Measurements from ENCODE around the gene CTSW. TPM values are rescaled to one million over a fixed set of nuclear protein-coding genes. Genes with fewer than 3 reads are reported as not detected.

The CTSW gene
- total RNA-seq, 2 experiments from 2014 or later = 1.7 TPM

GRCh38 chr11:65896034-65896999, 16.7 kb downstream of the CTSW start:
- POLR2A ChIA-PET = interaction anchor here (0.7 to 0.9 kb wide), 2 partner anchors 9 to 900 kb away, joined by 3 to 4 read pairs; no protein-coding TSS in a partner anchor
- no peak for ATAC-seq
- no peaks in the 10 kb centered on the region for H3K9me3 Mint-ChIP-seq (ENCODE audit: low read depth)

GRCh38 chr11:65897020-65897471, 17.4 kb downstream of the CTSW start:
- Mint-ChIP-seq H3K4me1 (peaks cover 60% of the 10 kb centered on the region), H3K36me3 (ENCODE audit: low read depth) (peaks cover 43% of the 10 kb centered on the region), H3K27ac (no peak overlapping the region), H3K27me3 (peaks cover 2% of the 10 kb centered on the region), H3K9me3 (ENCODE audit: low read depth) (no peaks in the 10 kb centered on the region), H3K4me3 (peak overlapping the region; percentile 49)
- intact Hi-C loops (cut with DNase I, micrococcal nuclease) = loop anchor here in 1 of 2 experiments (10.0 kb wide), 1 partner anchor 472 kb away; the partner anchor contains the start of gene NEAT1
- DNase-seq (no peak), ATAC-seq (no peak)
- ChIA-PET CTCF (interaction anchor here (0.6 to 7.8 kb wide), 6 partner anchors 10 to 185 kb away, joined by 3 to 113 read pairs (median 3); partner anchors contain the start of genes CCDC85B and FIBP), POLR2A (interaction anchor here (0.9 kb wide), 1 partner anchor 9 kb away, joined by 3 read pairs; no protein-coding TSS in a partner anchor)

More at GRCh38 chr11:65896034-65896999, 16.7 kb downstream of the CTSW start:
- intact Hi-C loops (cut with DNase I, micrococcal nuclease) = loop anchor here in 1 of 2 experiments (10.0 kb wide), 1 partner anchor 472 kb away; the partner anchor contains the start of gene NEAT1
- H3K27me3 Mint-ChIP-seq = no peaks in the 10 kb centered on the region
- no peak for DNase-seq
- H3K4me1 Mint-ChIP-seq = peaks cover 57% of the 10 kb centered on the region
- H3K27ac Mint-ChIP-seq = peak overlapping the region; percentile 58
- H3K36me3 Mint-ChIP-seq (ENCODE audit: low read depth) = peaks cover 45% of the 10 kb centered on the region
- CTCF ChIA-PET = interaction anchor here (0.5 to 7.8 kb wide), 5 partner anchors 9 to 1376 kb away, joined by 3 to 113 read pairs (median 3); partner anchors contain the start of genes CCDC85B and FIBP
- H3K4me3 Mint-ChIP-seq = peak overlapping the region; percentile 25

- no peak for ATAC-seq
- ChIA-PET POLR2A (interaction anchor here (5.1 kb wide), 1 partner anchor 9 kb away, joined by 59 read pairs; the partner anchor contains the start of genes CCDC85B and FIBP), CTCF (interaction anchor here (0.6 to 7.8 kb wide), 5 partner anchors 12 to 369 kb away, joined by 3 to 113 read pairs (median 3); partner anchors contain the start of genes CCDC85B and FIBP)
- peaks cover 34% of the 10 kb centered on the region for H3K36me3 Mint-ChIP-seq (ENCODE audit: low read depth)
- H3K27me3 Mint-ChIP-seq = peaks cover 4% of the 10 kb centered on the region
- peak overlapping the region; percentile 80 for H3K27ac Mint-ChIP-seq
- DNase-seq = no peak
- no peaks in the 10 kb centered on the region for H3K9me3 Mint-ChIP-seq (ENCODE audit: low read depth)
- H3K4me3 Mint-ChIP-seq = peak overlapping the region; percentile 75
- H3K4me1 Mint-ChIP-seq = peaks cover 47% of the 10 kb centered on the region
- intact Hi-C loops (cut with DNase I, micrococcal nuclease) = loop anchor here in 1 of 2 experiments (10.0 kb wide), 1 partner anchor 474 kb away; the partner anchor contains the start of gene NEAT1
Measured at GRCh38 chr11:65898656-65899355, 19.2 kb downstream of the CTSW start.

GRCh38 chr11:65899356-65900124, 19.9 kb downstream of the CTSW start:
- Mint-ChIP-seq H3K4me3 (peak overlapping the region; percentile 75), H3K27ac (peak overlapping the region; percentile 78), H3K27me3 (peaks cover 4% of the 10 kb centered on the region), H3K9me3 (ENCODE audit: low read depth) (no peaks in the 10 kb centered on the region), H3K4me1 (peaks cover 39% of the 10 kb centered on the region), H3K36me3 (ENCODE audit: low read depth) (peaks cover 28% of the 10 kb centered on the region)
- CTCF ChIA-PET = interaction anchor here (1.0 to 7.8 kb wide), 4 partner anchors 12 to 48 kb away, joined by 3 to 113 read pairs (median 4); partner anchors contain the start of genes CCDC85B and FIBP
- ATAC-seq (peak; percentile 36), DNase-seq (peak; percentile 89)
- POLR2A ChIA-PET = interaction anchor here (1.0 to 5.1 kb wide), 2 partner anchors 9 to 18 kb away, joined by 3 to 59 read pairs; partner anchors contain the start of genes CCDC85B and FIBP
- intact Hi-C loops (cut with DNase I, micrococcal nuclease) = loop anchor here (1.0 to 10.0 kb wide), 9 partner anchors 9 to 475 kb away; partner anchors contain the start of genes C11orf68 (in 2 of the 2), CCDC85B (in 2 of the 2), DRAP1 (in 2 of the 2) and BANF1 (in 1 of the 2)

GRCh38 chr11:65900125-65900898, 20.7 kb downstream of the CTSW start, which contains the start of gene FOSL1:
TSS of gene FOSL1 (minus strand) at chr11:65900388. CDS start at chr11:65900339, 49 bp downstream.
- peaks cover 25% of the 10 kb centered on the region for H3K36me3 Mint-ChIP-seq (ENCODE audit: low read depth)
- H3K9me3 Mint-ChIP-seq (ENCODE audit: low read depth) = no peaks in the 10 kb centered on the region
- H3K4me1 Mint-ChIP-seq = peaks cover 35% of the 10 kb centered on the region
- peak; percentile 85 for ATAC-seq
- peak within 1 kb of the TSS; percentile 78 for H3K27ac Mint-ChIP-seq
- H3K4me3 Mint-ChIP-seq = peak within 1 kb of the TSS; percentile 75
- peaks cover 4% of the 10 kb centered on the region for H3K27me3 Mint-ChIP-seq
- intact Hi-C loops (cut with DNase I, micrococcal nuclease) = loop anchor here (1.0 kb wide), 8 partner anchors 10 to 412 kb away; partner anchors contain the start of genes C11orf68 (in 2 of the 2), CCDC85B (in 2 of the 2), DRAP1 (in 2 of the 2) and BANF1 (in 1 of the 2)
- POLR2A ChIA-PET = interaction anchor here (0.6 to 5.1 kb wide), 5 partner anchors 10 to 892 kb away, joined by 3 to 59 read pairs (median 3); partner anchors contain the start of genes CCDC85B and FIBP
- peak; percentile 98 for DNase-seq
- CTCF ChIA-PET = interaction anchor here (1.1 to 7.8 kb wide), 6 partner anchors 8 to 41 kb away, joined by 3 to 113 read pairs (median 6); partner anchors contain the start of genes CCDC85B, FIBP and MUS81

GRCh38 chr11:65900899-65901180, 21.2 kb downstream of the CTSW start:
- intact Hi-C loops (cut with DNase I, micrococcal nuclease) = loop anchor here (1.0 kb wide), 8 partner anchors 11 to 411 kb away; partner anchors contain the start of genes C11orf68 (in 2 of the 2), CCDC85B (in 2 of the 2), DRAP1 (in 2 of the 2) and BANF1 (in 1 of the 2)
- CTCF ChIA-PET = interaction anchor here (0.9 to 7.8 kb wide), 8 partner anchors 8 to 121 kb away, joined by 3 to 113 read pairs (median 4); partner anchors contain the start of genes CCDC85B, FIBP and MUS81
- no peak overlapping the region for H3K27ac Mint-ChIP-seq
- H3K9me3 Mint-ChIP-seq (ENCODE audit: low read depth) = no peaks in the 10 kb centered on the region
- DNase-seq (no peak), ATAC-seq (no peak)
- H3K4me1 Mint-ChIP-seq = peaks cover 30% of the 10 kb centered on the region
- peak overlapping the region; percentile 75 for H3K4me3 Mint-ChIP-seq
- H3K27me3 Mint-ChIP-seq = peaks cover 4% of the 10 kb centered on the region
- peaks cover 20% of the 10 kb centered on the region for H3K36me3 Mint-ChIP-seq (ENCODE audit: low read depth)
- POLR2A ChIA-PET = interaction anchor here (0.6 to 5.1 kb wide), 3 partner anchors 11 to 892 kb away, joined by 3 to 59 read pairs (median 5); partner anchors contain the start of genes CCDC85B and FIBP

- Mint-ChIP-seq H3K27me3 (peaks cover 4% of the 10 kb centered on the region), H3K27ac (no peak overlapping the region), H3K36me3 (ENCODE audit: low read depth) (peaks cover 5% of the 10 kb centered on the region), H3K4me1 (peaks cover 11% of the 10 kb centered on the region), H3K4me3 (no peak overlapping the region), H3K9me3 (ENCODE audit: low read depth) (no peaks in the 10 kb centered on the region)
- ATAC-seq (no peak), DNase-seq (no peak)
- intact Hi-C loops (cut with DNase I, micrococcal nuclease) = no loop called here
- ChIA-PET POLR2A (interaction anchor here (5.1 kb wide), 1 partner anchor 13 kb away, joined by 59 read pairs; the partner anchor contains the start of genes CCDC85B and FIBP), CTCF (interaction anchor here (3.0 to 7.8 kb wide), 2 partner anchors 16 to 44 kb away, joined by 13 to 113 read pairs; partner anchors contain the start of genes CCDC85B, FIBP and MUS81)
Measured at GRCh38 chr11:65903068-65903481, 23.4 kb downstream of the CTSW start.

- DNase-seq = no peak
- Mint-ChIP-seq H3K4me1 (peaks cover 9% of the 10 kb centered on the region), H3K36me3 (ENCODE audit: low read depth) (peaks cover 3% of the 10 kb centered on the region), H3K4me3 (no peak overlapping the region), H3K9me3 (ENCODE audit: low read depth) (no peaks in the 10 kb centered on the region), H3K27ac (no peak overlapping the region), H3K27me3 (peaks cover 4% of the 10 kb centered on the region)
- ChIA-PET CTCF (no interaction called here), POLR2A (no interaction called here)
- intact Hi-C loops (cut with DNase I, micrococcal nuclease) = no loop called here
- no peak for ATAC-seq
Measured at GRCh38 chr11:65903715-65904114, 24.1 kb downstream of the CTSW start.

GRCh38 chr11:65906602-65907001, 27.0 kb downstream of the CTSW start:
- ChIA-PET POLR2A (interaction anchor here (0.6 kb wide), 1 partner anchor 113 kb away, joined by 3 read pairs; no protein-coding TSS in a partner anchor), CTCF (interaction anchor here (0.6 to 2.1 kb wide), 6 partner anchors 16 to 554 kb away, joined by 3 to 6 read pairs (median 4); partner anchors contain the start of genes CCDC85B and FIBP)
- Mint-ChIP-seq H3K4me3 (no peak overlapping the region), H3K27ac (no peak overlapping the region), H3K4me1 (peaks cover 10% of the 10 kb centered on the region), H3K27me3 (peaks cover 6% of the 10 kb centered on the region), H3K9me3 (ENCODE audit: low read depth) (no peaks in the 10 kb centered on the region), H3K36me3 (ENCODE audit: low read depth) (no peaks in the 10 kb centered on the region)
- DNase-seq (no peak), ATAC-seq (no peak)
- intact Hi-C loops (cut with DNase I, micrococcal nuclease) = no loop called here

Measured in activated CD4-positive, alpha-beta T cell treated with anti-CD3 and anti-CD28 coated beads for 36 hours (primary cell).